ENCODE measurements around the gene PLCH2.

Gene PLCH2

GRCh38 chr1:2554621-2555387 is 78.7 kb downstream of the PLCH2 start:
- TF ChIP-seq, protein P1, sequence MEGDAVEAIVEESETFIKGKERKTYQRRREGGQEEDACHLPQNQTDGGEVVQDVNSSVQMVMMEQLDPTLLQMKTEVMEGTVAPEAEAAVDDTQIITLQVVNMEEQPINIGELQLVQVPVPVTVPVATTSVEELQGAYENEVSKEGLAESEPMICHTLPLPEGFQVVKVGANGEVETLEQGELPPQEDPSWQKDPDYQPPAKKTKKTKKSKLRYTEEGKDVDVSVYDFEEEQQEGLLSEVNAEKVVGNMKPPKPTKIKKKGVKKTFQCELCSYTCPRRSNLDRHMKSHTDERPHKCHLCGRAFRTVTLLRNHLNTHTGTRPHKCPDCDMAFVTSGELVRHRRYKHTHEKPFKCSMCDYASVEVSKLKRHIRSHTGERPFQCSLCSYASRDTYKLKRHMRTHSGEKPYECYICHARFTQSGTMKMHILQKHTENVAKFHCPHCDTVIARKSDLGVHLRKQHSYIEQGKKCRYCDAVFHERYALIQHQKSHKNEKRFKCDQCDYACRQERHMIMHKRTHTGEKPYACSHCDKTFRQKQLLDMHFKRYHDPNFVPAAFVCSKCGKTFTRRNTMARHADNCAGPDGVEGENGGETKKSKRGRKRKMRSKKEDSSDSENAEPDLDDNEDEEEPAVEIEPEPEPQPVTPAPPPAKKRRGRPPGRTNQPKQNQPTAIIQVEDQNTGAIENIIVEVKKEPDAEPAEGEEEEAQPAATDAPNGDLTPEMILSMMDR (IDR thresholded peaks at IDR 0.05) = no peak
